HCT116 (cell line): ENCODE data around the gene TFCP2.

Experiments used
- EGR1 ChIP-seq: IDR thresholded peaks from 2 replicates; pipeline ENCODE4 v1.6.1; 2012; ENCODE audit warnings: low read depth
- EZH2 ChIP-seq: fragments of 200-600 bp; sonication (generic); IDR thresholded peaks from 2 replicates; pipeline ENCODE4 v1.6.1; 2017; ENCODE audit warnings: antibody characterized with exemption, mixed run types
- EZH2phosphoT487 ChIP-seq: fragments of 200-600 bp; IDR thresholded peaks from 2 replicates; pipeline ENCODE4 v1.6.1; 2018; ENCODE audit warnings: antibody characterized with exemption, borderline replicate concordance
- POLR2A ChIP-seq: IDR thresholded peaks from 2 replicates; pipeline ENCODE4 v1.7.0; 2011; ENCODE audit warnings: borderline replicate concordance; ENCODE audit not compliant: insufficient read depth, insufficient read length; ENCODE audit errors: extremely low read depth
- POLR2AphosphoS5 ChIP-seq: IDR thresholded peaks from 2 replicates; pipeline ENCODE4 v1.6.1; 2011; ENCODE audit warnings: mild to moderate bottlenecking, low read depth, low read length, moderate library complexity
- RAD21 ChIP-seq: IDR thresholded peaks from 2 replicates; pipeline ENCODE4 v1.6.1; 2012; ENCODE audit warnings: low read depth, mild to moderate bottlenecking
- SIN3A ChIP-seq: IDR thresholded peaks from 2 replicates; pipeline ENCODE4 v1.6.1; 2012; ENCODE audit warnings: low read depth
- SP1 ChIP-seq: IDR thresholded peaks from 2 replicates; pipeline ENCODE4 v1.6.1; 2012; ENCODE audit warnings: low read depth
- SRF ChIP-seq: IDR thresholded peaks from 2 replicates; pipeline ENCODE4 v1.6.1; 2012; ENCODE audit warnings: low read depth
- TCF7L2 ChIP-seq: IDR thresholded peaks from 2 replicates; pipeline ENCODE4 v1.7.0; 2011; ENCODE audit warnings: borderline replicate concordance, inconsistent platforms; ENCODE audit not compliant: insufficient read depth, insufficient read length; ENCODE audit errors: extremely low read depth
- ZNF274 ChIP-seq: fragments of 200-500 bp; sonication (Bioruptor generic); IDR thresholded peaks from 2 replicates; pipeline ENCODE4 v1.6.1; 2014; ENCODE audit warnings: mild to moderate bottlenecking, low read depth, low read length, inconsistent platforms
- TF ChIP-seq, protein P1 (sequence below): IDR thresholded peaks from 2 replicates; pipeline ENCODE4 v1.6.1; 2011; ENCODE audit warnings: mild to moderate bottlenecking, low read length, moderate library complexity; ENCODE audit not compliant: insufficient replicate concordance; ENCODE audit errors: extremely low read depth
- TF ChIP-seq, protein P2 (sequence below), 3 experiments: fragments of 200-600 bp in 1 of 3; sonication (generic) in 1 of 3; IDR thresholded peaks in 2 of 3; conservative IDR thresholded peaks in 1 of 3; 2 replicates each; pipeline ENCODE4 v1.5.1; 2012 to 2017; ENCODE audit warnings: low read depth in 2 of 3, low read length in 2 of 3, antibody characterized with exemption in 1 of 3, borderline replicate concordance in 1 of 3, control low read depth in 1 of 3, mild to moderate bottlenecking in 1 of 3, mixed read lengths in 1 of 3, mixed run types in 1 of 3, moderate library complexity in 1 of 3; ENCODE audit not compliant: insufficient read depth in 1 of 3
- TF ChIP-seq, protein P3 (sequence below): IDR thresholded peaks from 2 replicates; pipeline ENCODE4 v1.6.1; 2012; ENCODE audit warnings: low read depth

DNA sequence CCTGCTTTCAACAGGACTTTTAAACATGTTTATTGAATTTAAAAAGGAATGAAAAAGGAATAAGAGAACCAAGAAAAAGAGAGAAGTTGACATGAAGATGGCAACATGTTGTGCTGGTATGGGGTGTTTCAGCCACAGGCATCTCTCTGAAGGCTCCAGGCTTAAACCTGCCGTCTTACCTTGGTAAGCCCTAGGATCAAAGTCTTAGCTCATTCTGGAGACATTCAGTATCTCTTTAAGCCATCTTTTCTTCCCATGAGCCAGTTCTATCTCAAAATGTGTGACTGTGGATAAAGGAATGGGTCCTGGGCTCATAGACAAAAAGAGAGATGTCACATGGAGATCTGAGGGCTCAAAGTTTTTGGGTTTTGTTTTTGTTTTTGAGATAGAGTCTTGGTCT, 1.6 kb upstream of the TFCP2 start:
- TF ChIP-seq, protein P1, sequence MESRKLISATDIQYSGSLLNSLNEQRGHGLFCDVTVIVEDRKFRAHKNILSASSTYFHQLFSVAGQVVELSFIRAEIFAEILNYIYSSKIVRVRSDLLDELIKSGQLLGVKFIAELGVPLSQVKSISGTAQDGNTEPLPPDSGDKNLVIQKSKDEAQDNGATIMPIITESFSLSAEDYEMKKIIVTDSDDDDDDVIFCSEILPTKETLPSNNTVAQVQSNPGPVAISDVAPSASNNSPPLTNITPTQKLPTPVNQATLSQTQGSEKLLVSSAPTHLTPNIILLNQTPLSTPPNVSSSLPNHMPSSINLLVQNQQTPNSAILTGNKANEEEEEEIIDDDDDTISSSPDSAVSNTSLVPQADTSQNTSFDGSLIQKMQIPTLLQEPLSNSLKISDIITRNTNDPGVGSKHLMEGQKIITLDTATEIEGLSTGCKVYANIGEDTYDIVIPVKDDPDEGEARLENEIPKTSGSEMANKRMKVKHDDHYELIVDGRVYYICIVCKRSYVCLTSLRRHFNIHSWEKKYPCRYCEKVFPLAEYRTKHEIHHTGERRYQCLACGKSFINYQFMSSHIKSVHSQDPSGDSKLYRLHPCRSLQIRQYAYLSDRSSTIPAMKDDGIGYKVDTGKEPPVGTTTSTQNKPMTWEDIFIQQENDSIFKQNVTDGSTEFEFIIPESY: no peak
- no peak for TF ChIP-seq ZNF274
- no peak for TF ChIP-seq TCF7L2
- TF ChIP-seq POLR2AphosphoS5: no peak
- TF ChIP-seq, protein P2, sequence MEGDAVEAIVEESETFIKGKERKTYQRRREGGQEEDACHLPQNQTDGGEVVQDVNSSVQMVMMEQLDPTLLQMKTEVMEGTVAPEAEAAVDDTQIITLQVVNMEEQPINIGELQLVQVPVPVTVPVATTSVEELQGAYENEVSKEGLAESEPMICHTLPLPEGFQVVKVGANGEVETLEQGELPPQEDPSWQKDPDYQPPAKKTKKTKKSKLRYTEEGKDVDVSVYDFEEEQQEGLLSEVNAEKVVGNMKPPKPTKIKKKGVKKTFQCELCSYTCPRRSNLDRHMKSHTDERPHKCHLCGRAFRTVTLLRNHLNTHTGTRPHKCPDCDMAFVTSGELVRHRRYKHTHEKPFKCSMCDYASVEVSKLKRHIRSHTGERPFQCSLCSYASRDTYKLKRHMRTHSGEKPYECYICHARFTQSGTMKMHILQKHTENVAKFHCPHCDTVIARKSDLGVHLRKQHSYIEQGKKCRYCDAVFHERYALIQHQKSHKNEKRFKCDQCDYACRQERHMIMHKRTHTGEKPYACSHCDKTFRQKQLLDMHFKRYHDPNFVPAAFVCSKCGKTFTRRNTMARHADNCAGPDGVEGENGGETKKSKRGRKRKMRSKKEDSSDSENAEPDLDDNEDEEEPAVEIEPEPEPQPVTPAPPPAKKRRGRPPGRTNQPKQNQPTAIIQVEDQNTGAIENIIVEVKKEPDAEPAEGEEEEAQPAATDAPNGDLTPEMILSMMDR (IDR thresholded peaks at IDR 0.05 in 2 of 3, conservative IDR thresholded peaks at IDR 0.05 in 1 of 3; ENCODE audit: borderline replicate concordance in 1 of 3, insufficient read depth in 1 of 3, low read depth in 2 of 3, low read length in 2 of 3): no peak
- TF ChIP-seq POLR2A: no peak
- TF ChIP-seq SIN3A: no peak
- no peak for TF ChIP-seq EZH2phosphoT487
- TF ChIP-seq, protein P3, sequence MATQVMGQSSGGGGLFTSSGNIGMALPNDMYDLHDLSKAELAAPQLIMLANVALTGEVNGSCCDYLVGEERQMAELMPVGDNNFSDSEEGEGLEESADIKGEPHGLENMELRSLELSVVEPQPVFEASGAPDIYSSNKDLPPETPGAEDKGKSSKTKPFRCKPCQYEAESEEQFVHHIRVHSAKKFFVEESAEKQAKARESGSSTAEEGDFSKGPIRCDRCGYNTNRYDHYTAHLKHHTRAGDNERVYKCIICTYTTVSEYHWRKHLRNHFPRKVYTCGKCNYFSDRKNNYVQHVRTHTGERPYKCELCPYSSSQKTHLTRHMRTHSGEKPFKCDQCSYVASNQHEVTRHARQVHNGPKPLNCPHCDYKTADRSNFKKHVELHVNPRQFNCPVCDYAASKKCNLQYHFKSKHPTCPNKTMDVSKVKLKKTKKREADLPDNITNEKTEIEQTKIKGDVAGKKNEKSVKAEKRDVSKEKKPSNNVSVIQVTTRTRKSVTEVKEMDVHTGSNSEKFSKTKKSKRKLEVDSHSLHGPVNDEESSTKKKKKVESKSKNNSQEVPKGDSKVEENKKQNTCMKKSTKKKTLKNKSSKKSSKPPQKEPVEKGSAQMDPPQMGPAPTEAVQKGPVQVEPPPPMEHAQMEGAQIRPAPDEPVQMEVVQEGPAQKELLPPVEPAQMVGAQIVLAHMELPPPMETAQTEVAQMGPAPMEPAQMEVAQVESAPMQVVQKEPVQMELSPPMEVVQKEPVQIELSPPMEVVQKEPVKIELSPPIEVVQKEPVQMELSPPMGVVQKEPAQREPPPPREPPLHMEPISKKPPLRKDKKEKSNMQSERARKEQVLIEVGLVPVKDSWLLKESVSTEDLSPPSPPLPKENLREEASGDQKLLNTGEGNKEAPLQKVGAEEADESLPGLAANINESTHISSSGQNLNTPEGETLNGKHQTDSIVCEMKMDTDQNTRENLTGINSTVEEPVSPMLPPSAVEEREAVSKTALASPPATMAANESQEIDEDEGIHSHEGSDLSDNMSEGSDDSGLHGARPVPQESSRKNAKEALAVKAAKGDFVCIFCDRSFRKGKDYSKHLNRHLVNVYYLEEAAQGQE: no peak
- TF ChIP-seq EZH2: no peak
- no peak for TF ChIP-seq EGR1
- TF ChIP-seq SP1: no peak
- TF ChIP-seq SRF: no peak
- no peak for TF ChIP-seq RAD21
